Occipital lobe (tissue), 2 donors: ENCODE measurements around the gene HAT1. TPM values are rescaled to one million over a fixed set of nuclear protein-coding genes. Genes with fewer than 3 reads are reported as not detected.
"Not testable (repeated sequence)": the region's sequence is repeated elsewhere in the genome, so short reads cannot be mapped to it uniquely, and the experiment has no call there.

Experiments used
- DNase-seq: peaks from one replicate; lab custom pipeline; 2025; lab: John Stamatoyannopoulos, UW
- total RNA-seq: library from RNA; depleted of rRNA; stranded (reverse); fragments of >200 nt; gene quantifications from one replicate; pipeline ENCODE4 v1.2.3, GENCODE V29; 2014

HAT1 gene
- total RNA-seq, 1 donor from 2014 or later = 62.1 TPM

- no peak for DNase-seq
Observed at GRCh38 chr2:171968509-171968908, 46.2 kb downstream of the HAT1 start.

- no peak for DNase-seq
Observed at GRCh38 chr2:171972329-171972982, 50.2 kb downstream of the HAT1 start.

GRCh38 chr2:171979103-171979502 is 56.8 kb downstream of the HAT1 start:
- DNase-seq = no peak

GRCh38 chr2:171983924-171984323 is 61.7 kb downstream of the HAT1 start:
- DNase-seq = not testable (repeated sequence)

- no peak for DNase-seq
Observed at GRCh38 chr2:171985076-171985475, 62.8 kb downstream of the HAT1 start.

- no peak for DNase-seq
Observed at GRCh38 chr2:171986778-171987177, 64.5 kb downstream of the HAT1 start.

- no peak for DNase-seq
Observed at GRCh38 chr2:171991027-171991426, 68.8 kb downstream of the HAT1 start.

- DNase-seq = no peak
Observed at GRCh38 chr2:171995586-171995985, 73.3 kb downstream of the HAT1 start.

- DNase-seq = no peak
Observed at GRCh38 chr2:171996021-171996420, 73.8 kb downstream of the HAT1 start.

- DNase-seq = not testable (repeated sequence)
Observed at GRCh38 chr2:171997031-171997430, 74.8 kb downstream of the HAT1 start.

- DNase-seq = no peak
Observed at GRCh38 chr2:171999161-171999560, 76.9 kb downstream of the HAT1 start.

GRCh38 chr2:171999604-172000469 is 77.6 kb downstream of the HAT1 start, which contains the start of gene METAP1D:
Gene METAP1D (plus strand): TSS chr2:171999953. CDS start chr2:171999970, 17 bp downstream.
- DNase-seq = peak; percentile 91

- DNase-seq = no peak
Observed at GRCh38 chr2:172000696-172001361, 78.6 kb downstream of the HAT1 start.

GRCh38 chr2:172007372-172007771 is 85.1 kb downstream of the HAT1 start:
- no peak for DNase-seq

- no peak for DNase-seq
Observed at GRCh38 chr2:172009823-172010222, 87.6 kb downstream of the HAT1 start.

- no peak for DNase-seq
Observed at GRCh38 chr2:172011812-172012575, 89.7 kb downstream of the HAT1 start.

- DNase-seq = no peak
Observed at GRCh38 chr2:172012677-172013391, 90.6 kb downstream of the HAT1 start.

- no peak for DNase-seq
Observed at GRCh38 chr2:172013396-172013795, 91.1 kb downstream of the HAT1 start.

GRCh38 chr2:172021074-172021931 is 99.0 kb downstream of the HAT1 start:
- DNase-seq = no peak

GRCh38 chr2:172021955-172022354 is 99.7 kb downstream of the HAT1 start:
- DNase-seq = no peak
